ENCODE measurements around the gene USP14. TPM values are rescaled to one million over a fixed set of nuclear protein-coding genes. Genes with fewer than 3 reads are reported as not detected.

USP14 gene
- total RNA-seq, 4 donors from 2014 or later, result 33.9 to 90.3 (median 42.8) TPM

DNA sequence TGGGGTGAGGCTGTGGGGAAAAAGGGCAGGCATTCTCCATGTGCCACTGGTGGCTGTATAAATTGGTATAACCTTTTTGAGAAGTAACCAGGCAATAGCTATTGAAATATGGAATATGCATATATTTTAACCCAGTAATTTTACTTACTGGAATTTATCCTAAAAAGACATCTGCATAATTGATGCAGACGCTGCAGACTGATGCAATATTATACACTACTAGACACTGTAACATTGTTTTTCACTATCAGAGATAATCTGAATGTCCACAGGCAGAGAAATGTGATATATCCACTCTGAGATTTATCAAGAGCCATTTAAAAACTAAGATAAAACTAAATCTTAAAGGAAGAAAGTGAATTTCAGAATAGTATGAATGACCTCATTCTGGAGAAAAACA lies 94.8 kb downstream of the USP14 start:
- TF ChIP-seq, protein P1, sequence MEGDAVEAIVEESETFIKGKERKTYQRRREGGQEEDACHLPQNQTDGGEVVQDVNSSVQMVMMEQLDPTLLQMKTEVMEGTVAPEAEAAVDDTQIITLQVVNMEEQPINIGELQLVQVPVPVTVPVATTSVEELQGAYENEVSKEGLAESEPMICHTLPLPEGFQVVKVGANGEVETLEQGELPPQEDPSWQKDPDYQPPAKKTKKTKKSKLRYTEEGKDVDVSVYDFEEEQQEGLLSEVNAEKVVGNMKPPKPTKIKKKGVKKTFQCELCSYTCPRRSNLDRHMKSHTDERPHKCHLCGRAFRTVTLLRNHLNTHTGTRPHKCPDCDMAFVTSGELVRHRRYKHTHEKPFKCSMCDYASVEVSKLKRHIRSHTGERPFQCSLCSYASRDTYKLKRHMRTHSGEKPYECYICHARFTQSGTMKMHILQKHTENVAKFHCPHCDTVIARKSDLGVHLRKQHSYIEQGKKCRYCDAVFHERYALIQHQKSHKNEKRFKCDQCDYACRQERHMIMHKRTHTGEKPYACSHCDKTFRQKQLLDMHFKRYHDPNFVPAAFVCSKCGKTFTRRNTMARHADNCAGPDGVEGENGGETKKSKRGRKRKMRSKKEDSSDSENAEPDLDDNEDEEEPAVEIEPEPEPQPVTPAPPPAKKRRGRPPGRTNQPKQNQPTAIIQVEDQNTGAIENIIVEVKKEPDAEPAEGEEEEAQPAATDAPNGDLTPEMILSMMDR (IDR thresholded peaks at IDR 0.05; ENCODE audit: low read depth), result no peak

DNA sequence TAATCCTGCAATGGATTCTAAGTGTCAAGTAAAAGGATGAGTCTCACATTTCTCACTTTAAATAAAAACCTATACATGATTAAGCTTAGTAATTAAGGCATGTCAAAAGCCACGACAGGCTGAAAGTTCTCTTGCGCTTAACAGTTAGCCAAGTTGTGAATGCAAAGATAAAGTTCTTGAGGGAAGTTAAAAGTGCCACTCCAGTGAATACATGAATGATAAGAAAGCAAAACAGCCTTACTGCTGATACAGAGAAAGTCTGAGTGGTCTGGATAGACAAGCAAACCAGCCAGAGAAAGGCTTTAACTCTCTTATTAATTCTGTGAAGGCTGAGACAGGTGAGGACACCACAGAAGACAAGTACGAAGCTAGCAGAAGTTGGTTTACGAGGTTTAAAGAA lies 96.8 kb downstream of the USP14 start:
- TF ChIP-seq, protein P1 (IDR thresholded peaks at IDR 0.05; ENCODE audit: low read depth), result no peak

DNA sequence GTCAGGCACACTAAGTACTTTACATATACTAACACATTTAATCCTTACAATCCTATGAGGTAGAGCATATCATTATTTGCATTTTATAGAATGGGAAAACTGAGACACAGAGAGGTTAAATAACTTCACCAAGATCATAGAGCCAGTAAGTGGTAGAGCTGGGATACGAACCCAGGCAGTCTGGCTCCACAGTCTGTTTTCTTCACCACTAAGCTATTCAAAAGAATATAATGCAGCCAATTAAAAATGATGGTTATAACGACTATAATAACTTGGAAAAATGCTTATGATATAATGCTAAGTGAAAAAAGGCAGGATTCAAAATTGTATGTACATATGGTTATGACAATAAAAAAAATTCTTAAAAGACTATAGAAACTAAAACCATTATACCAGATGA lies 102.2 kb downstream of the USP14 start:
- TF ChIP-seq, protein P1 (IDR thresholded peaks at IDR 0.05; ENCODE audit: low read depth), result no peak

DNA sequence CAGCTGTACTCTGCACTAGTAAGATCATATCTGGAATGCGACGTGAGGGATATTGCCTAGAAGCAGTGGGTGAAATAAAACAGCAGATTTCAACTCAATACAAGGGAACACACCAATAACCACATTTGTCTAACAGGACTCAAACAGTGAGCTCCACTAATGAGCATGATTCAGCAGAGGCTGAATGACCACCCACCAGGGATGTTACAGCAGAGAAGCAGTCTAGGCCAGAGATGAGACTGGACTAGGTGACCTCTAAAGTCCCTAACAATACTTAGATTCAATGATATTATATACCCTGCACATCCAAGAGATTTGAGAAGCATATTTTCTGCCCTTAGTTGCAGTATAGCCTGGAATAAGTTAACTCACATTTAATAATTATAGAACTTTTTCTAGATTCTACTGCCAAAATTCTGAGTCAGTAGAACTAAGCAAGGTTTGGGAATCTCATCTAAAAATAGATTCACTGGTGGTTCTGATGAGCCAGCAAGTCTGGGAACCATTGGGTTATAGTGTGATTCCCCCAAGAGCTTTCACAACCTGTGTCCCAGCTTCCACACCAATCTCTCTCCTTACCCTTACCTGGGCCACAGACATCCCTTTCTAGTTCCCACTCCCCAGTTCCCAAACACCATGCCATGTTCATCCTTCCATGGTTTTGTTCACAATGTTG lies 103.2 kb downstream of the USP14 start:
- TF ChIP-seq, protein P1 (IDR thresholded peaks at IDR 0.05; ENCODE audit: low read depth), result no peak

Small RNA genes lying within 50 kb of the gene (small RNA-seq; reads per million reads assigned to genes)
- gene MIR8078, result not detected

Other genes starting within 250 kb of the USP14 start
- under 1 TPM in 1 of 4 donors, not detected in 3; 0.75 TPM for gene TUBB8B, start 108.9 kb upstream of the USP14 start, total RNA-seq
- gene THOC1, start 109.5 kb downstream of the USP14 start, total RNA-seq, result 10 to 100 TPM; 50.3 to 69.7 (median 63.4) TPM